CD4-positive, alpha-beta T cell treated with Interleukin-4 for 4 hours (primary cell): ENCODE measurements around the gene CYP26B1.

Source experiments
- DNase-seq: peaks from one replicate; pipeline ENCODE4 v3.0.0-alpha.2; 2020

Gene CYP26B1

DNA sequence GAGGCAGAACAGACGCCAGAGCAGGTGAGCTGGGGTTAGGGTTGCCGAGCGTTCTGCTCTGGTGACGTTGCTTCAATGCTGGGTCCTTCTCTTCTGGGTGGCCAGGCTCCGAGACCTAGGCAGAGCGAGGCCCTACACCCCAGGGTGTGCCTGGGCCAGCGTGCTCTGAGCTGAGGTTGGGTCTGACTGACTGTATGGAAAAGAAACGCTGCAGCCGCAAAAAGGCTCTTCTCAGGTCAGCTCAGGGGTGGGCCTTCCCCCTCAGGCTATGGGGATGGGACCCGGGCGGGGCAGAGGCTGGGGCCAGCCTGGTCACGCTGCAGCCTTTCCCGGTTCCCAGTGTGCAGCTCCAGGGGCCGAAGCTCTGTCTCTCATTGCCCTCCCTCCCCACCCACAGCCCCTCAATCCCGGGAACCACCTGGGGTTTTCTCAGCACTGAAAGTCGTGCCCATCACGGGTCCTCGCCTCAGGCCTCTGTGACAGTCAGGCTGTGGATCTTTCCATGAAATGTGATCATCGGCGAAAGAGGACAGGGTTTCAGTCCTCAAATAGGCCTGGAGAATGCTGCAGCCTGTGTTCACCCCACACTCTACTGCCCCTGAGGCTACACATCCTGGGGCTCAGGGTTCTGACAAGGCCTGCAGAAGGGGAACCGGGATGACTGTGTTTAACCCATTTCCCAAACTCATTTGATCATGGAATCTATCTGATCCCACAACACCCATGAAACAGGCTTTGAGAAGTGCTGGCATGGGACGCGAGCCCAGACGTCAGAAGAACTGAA, 19.4 kb downstream of the CYP26B1 start:
- DNase-seq, result no peak

DNA sequence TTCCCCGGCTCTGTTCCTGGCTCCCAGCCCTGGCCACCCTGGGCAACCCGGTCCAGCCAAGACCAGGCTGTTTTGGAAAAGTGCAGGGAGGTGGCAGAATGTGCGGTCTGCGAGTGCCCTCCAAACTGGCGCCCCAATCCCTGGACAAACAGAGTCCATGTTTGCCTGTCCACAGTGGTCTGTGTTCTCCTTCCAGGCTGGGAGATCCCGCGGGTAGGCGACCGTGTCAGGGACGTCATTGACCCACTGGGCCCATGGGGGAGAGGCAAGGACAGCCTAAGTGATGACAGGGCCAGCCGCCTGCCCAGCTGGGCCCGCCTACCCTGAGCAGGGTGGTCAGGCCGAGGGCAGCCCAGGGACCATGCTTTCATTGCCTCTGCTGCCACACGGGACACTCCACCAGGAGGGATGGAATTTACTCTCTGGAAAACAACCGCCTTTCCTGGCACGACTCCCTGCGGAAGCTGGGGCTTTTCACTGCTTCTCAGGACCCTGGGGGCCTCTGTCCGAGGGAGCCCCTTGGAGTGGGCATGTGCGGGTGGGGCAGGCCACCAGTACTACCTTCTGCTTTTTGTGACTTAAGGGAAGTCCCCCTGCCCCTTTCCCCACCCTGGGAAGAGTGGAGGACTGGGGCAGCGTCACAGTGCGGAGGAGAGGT, 20.1 kb downstream of the CYP26B1 start:
- no peak for DNase-seq

DNA sequence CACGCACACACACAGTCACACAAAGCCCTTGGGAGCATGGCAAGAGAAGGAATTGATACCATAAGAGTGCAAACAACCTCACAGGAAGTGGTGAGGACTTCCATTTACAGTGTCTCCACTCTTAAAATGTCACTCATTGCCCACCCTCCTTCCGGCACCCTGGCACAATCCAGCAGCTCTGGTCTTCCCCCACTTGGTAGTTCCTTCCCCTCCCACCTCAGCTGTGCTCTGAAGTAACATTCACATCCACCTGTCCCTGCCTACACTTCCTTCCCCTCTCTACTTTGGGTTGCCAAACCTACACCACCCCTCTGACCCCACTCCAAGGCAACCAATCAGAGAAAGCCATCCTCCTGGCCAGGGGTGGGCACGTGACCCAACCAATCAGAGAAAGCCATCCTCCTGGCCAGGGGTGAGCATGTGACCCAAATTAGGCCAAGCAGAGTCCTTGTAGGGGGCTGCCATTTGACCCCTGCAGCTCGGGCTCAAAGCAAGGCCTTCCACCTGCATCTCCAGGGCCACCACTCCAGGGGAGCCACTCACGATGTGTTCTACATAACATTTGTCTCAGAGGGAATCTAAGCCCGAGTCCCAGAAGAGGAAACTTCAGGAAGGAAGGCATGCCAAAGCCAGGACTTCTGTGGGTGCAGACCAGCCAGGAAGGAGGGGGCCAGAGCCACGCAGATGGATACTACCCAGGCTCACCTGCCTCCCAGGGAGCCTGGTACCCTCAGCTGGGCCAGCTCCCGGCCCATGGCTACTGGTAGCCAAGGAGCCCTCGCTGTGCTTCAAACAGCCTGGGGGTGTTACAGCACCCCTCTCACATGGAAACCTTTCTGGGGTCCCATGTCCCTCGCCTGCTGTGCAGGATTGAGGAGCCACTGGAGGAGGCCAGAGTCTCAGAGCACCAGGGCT, 21.2 kb downstream of the CYP26B1 start:
- no peak for DNase-seq

DNA sequence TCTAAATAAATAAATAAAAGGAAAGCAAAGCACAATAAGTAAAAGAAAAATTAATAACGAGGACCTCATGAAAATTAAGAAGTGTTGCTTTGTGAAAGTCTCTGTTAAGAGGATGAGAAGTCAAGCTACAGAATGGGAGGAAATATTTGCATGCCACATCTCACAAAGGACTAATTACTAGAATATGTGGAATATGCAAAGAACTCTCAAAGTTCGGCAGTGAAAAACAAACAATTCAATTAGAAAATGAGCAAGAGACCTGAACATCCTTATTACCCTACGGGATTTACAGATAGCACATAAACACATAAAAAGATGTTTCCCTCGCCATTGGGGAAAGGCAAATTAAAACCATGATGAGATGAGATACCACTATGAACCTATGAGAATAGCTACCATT, 23.3 kb downstream of the CYP26B1 start:
- no peak for DNase-seq

DNA sequence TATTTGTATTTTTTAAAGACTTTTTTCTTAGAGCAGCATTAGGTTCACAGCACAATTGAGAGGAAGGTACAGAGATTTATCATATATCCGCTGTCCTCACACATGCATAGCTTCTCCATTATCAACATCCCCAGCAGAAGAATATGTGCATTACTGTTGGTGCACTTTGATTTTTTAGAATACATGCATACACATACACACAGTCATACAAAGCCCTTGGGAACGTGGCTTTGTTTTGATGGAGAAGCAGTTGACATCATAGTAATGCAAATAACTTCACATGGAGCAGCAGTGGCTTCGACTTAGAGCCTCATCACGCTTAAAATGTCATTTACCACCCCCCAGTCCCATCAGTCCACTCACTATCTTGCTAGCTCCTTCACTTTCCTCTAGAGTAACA, 26.5 kb downstream of the CYP26B1 start:
- no peak for DNase-seq

DNA sequence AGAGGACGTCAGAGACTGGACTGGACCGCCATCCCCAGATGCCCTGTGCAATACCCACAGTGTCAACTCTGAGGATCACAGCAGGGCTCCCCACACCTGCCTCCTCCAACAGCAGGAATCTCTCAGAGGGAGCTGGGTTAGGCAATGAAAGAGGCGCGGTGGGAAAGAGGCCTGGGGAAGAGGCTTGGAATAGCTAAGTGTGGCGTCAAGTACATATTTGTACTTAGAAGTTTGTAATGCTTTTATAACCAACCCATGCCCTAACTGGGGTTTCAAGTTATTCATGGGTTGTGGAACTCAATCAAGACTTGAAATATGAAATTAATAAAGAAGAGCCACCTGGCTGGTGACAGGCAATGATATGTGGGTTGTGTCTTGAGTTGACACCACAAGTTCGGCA, 28.7 kb downstream of the CYP26B1 start:
- DNase-seq, result no peak

DNA sequence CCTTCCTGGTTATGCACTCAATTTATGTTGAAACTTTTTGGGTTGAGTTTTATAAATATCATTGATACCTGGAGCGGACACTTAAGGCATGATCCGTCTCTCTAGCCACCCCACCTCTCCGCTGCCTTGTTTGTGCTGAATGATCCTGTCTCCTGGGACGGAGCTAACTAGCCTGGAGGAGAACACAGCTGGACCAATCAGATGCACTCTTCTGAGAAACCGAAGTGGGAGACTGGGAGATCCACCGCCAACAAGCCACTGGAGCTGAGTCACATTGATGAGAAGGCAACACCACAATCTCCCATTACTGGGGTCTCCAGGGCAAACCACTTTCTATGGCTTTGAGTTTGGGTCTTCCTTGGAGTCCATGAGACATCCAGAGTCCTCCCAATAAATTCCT, 29.3 kb downstream of the CYP26B1 start:
- no peak for DNase-seq

DNA sequence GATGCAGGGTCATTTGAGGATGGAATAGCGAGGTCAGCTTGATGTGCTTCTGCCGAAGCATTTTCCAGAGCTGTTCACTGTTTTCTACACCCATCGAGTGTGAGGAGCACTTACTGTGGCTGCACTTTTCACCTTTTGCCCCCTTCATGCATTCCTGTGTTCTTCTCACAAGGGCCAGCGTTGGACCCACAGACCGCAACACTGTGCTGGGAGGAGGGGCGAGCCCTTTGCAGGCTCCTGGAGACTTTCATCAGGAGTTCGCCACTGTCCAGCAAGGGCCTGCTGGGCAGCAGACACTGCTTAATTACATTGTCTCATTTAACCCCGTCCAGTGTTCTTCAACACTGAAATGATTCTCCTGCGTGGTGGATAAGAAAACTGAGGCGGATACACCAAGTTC, 29.9 kb downstream of the CYP26B1 start:
- no peak for DNase-seq

DNA sequence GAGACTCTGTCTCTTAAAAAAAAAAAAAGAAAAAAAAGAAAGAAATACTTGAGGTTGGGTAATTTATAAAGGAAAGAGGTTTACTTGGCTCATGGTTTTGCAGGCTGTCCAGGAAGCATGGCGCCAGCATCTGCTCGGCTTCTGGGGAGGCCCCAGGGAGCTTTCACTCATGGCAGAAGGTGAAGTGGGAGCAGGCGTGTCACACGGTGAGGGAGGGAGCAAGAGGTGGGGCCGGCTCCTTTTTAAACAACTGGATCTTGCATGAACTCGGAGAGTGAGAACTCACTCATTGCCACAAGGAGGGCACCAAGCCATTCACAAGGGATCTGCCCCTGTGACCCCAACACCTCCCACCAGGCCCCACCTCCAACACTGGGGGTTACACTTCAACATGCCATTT, 30.6 kb downstream of the CYP26B1 start:
- no peak for DNase-seq

DNA sequence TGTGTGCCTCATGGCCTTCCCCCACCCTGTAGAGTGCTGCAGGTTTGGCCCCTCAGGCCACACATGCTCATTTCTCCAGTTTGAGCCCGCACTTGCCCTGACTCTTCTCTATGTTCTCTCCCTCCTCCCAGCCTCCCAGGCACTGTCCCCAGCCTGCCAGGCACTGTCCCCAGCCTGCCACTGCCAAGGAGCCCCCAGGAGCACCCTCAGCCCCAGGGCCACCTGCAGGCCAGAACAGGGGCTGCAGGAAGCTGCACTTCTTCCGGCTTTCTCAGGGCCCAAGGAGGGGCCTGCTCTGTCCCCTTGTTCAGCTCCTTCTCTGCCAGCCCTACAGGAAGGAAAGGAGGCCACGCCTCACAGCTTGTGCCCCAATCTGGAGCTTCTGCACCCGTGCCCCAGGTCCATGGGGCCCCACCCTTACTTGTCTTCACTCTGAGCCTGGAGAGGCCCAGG, 31.6 kb downstream of the CYP26B1 start:
- DNase-seq, result no peak

DNA sequence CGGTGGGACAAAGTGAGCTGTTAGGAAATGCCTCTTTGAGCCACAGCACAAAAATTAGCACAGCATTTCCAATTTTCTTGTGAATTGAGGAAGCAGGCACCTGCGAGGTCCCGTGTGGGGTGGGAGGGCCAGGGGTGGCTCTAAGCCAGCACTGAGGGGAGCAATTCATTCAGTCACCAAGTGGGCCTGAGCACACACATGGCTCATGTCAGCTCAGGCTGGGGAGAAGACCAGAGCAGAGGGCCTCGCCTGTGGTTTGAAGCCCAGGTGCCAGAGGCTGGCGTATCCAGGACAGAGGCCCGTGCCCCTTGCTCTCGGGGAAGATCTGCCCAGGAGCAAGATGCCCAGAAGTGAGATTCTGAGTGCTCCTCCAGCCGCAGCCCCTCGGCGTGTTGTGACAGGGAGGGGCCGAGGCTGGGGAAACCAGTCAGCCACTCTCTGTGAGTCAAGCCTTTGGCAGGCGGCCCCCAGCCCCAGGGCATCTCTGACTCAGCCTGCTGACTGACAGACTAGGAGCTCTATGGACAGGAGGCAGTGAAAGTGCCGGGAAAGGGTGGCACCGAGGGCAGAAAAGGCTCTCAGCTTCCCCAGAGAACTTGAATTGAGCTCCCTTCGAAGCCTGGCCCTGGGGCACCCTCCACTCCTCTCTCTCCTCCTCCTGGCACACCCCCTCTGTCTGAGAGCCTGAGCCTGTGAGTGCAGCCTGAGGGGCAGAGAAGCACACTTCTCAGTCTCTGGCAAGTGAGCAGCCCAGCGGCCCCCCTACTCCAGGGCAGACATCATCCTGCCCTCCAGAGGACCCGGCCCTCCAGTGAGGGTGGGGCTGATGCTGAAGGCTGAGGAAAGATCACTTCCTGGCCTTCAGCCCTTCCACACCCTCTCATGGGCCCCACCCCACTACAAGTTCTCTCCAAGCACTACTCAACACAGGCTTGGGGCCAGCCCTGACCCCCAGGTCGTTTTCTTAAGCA, 32.3 kb downstream of the CYP26B1 start:
- no peak for DNase-seq

DNA sequence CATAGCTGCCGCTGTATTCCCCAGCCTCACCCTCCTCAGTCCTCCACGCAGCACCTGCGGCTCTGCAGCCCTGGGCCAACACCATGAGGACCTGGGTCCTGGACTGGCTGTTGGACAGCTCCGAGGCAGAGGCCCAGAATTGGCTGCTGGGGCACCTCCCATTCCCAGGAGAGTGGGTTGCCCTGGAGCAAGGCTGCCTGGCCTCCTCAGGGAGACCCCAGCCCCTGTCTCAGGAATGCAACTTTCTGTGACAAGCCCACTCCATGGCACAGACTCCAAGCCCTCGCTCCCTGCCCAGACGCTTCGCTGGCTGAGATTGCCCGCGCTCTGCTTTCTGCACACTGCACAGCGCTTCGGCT, 33.0 kb downstream of the CYP26B1 start:
- no peak for DNase-seq

DNA sequence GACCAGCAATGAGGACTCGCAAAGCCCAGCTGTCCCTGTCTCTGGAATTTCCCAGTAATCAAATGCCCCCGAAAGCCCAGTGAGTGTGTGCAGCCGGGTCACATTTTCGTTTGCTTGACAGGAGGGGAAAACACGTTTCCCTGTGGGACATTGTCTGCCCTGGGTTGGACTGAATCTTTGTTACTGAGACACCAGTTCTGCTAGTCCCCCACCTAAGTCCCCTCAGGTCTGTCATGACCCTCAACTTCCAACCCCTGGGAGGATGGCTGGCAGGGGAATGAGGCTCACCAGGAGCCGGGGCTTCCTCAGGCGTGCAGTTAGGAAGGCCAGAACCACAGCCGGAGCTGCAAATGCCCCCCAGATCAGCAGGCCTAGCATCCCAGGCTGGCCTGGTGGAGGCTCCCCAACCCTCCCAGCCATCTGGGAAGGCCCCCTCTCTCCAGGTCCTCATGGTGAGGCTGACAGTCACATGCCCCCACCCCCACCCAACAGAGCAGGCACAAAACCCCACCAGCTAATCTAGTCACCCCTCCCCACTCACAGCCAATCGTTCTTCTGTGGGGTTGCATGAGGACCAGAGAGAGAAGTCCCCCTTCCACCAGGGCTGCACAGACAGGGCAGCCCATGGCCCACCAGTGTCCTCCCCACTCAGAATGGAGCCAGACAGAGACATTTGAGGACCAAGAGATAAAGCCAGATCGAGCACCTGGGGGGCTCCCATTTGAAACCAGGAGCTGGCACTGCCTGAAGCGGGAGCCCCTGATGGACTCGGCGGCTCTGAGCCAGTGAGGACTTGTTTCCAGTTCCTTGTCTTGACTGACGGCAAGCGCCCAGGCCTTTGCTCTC, 33.6 kb downstream of the CYP26B1 start:
- DNase-seq, result no peak

DNA sequence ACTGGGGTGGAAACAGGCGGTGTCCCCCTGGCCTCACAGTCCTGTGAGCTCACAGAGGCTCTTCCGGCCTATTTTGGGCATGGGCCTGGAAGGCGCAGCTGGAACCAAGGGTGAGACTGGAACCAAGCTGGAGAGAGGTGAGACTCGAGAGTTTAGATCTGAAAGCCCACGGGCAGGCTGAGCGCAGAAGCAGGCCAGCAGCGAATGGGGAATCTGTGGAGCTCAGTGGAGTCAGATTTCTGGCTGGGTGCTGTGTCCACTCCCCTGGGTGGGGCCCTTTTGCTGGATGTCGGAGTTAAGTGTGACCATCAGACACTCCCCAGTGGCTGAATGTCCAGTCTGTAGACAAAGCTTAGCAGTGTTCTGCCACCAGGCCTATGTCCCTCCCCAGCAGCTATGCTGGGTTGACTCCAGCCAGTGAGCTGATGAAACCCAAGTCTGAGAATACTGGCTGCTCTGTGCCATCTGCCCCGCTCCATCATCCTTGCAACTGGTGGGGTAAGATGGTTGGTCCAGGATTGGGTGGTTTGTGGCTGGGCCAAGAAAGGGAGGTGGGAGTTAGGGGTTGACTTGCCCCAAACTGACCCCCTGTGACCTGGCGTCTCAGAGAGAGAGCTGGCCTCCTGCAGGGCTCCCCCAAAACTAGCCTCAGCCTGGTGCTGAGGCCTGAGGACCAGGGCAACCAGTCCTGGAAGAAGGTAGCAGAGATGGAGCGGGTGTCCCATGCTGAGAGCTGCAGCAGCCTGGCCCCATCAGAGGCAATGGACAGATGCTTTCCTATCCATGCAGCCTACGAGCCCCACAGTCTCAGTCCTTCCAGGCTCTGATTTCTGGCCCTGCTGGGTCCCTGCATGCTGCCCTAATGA, 34.4 kb downstream of the CYP26B1 start:
- no peak for DNase-seq

DNA sequence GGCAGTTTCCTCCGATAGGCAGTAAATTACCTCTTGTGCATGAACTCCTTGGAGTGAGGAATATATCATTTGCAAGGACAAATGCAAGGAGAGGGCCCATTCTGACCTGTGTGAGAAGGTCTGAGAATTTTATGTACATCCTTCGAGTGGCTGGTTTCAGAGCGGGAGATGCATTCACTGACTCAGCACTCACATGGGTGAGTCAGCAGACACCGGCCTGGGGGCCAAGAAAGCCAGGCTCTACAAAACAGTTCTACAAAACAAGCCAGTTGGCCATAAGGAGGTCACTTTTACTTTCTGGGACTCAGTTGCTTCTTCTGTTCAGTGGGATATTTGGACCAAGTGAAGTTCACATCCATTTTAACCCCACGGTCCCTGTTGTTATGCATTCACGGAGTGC, 35.3 kb downstream of the CYP26B1 start:
- DNase-seq, result no peak

DNA sequence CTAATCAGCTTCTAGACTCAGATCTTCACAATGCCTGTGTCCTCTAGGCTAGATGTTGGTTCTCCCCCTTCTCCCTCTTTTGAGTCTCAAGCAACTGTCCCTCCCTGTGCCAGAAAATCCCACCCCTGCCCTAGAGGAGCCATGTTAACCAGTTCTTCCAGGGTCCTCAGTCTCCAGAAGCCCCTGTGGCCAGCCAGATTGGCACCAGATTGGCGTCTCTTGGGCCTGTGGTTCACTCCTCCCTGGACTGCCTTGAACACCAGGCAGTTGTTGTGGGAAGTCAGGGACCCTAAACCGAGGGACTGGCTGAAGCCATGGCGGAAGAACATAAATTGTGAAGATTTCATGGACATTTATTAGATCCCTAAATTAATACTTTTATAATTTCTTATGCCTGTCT, 36.6 kb downstream of the CYP26B1 start:
- DNase-seq, result no peak

DNA sequence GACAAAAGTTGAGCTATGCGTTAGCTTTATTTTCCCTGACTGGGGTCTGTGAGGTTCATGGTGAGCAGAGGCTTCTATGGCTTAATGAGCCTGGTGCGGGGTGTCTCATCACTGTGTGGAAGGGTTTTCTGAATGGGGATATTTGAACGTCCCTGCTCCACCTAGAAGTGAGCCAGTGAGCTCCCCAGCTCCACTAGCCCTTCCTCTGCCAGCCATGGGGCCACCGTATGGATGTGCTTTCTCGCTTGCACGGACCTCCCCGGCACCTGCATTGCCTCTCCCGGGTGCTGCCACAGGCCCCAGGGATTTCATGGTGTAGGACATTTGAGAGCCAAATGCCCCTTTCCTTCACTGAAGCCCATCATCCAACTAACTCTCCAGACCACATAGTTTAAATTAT, 37.8 kb downstream of the CYP26B1 start:
- no peak for DNase-seq

DNA sequence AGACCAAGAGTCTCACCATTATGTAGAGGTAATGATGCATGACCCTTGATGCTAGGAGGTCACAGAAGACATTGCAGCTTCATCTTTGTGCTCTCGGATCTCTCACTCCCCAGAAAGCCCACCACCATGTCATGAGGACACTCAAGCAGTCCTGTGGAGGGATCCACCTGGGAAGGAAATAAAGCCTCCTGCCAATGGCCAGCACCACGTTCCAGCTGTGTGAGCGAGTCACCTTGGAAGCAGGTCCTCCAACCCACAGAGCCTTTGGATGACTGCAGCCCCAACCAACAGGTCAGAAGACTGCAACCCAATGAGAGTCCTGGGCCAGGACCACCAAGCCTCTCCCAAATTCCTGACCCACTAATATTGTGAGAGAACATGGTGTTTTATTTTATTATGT, 38.4 kb downstream of the CYP26B1 start:
- DNase-seq, result no peak

DNA sequence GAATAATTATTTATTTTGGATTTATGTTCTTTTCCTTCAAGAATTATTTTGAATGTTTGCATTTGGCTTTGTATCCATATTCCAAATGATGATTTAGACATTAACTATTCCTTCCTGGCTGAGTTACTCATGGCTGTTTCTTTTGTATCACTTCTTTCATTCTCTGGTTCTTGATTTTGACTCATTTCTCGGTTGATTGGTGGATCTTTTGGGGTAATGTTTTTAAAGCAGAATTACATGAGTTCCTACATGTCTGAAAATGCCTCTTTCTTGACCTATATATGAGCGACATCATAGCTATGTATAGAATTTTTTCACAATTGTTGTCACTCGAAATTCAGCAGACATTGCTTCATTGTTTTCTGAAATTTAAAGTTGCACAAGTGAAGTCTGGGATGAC, 39.5 kb downstream of the CYP26B1 start:
- DNase-seq, result no peak

DNA sequence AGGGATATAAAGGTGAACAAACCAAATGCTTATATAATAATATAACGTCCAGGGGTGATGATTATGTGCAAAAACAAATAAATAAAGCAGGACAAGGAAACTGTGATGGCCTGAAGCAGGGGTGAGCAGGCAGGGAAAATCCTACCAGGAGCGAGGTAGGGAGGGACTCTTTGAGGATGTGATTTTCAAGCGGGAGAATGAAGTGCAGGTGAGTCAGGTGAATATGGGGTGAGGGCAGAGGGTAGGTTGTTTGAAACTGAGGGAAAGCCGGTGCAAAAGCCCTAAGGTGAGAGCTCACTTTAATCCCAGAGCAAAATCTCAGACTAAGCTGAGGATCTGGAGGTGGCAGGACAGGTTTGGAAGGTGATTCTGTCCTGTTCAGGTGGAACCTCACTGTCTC, 40.7 kb downstream of the CYP26B1 start:
- DNase-seq, result no peak
